CD8-positive, alpha-beta memory T cell (primary cell): Measurements from ENCODE around the gene MAPK8IP2. TPM values are rescaled to one million over a fixed set of nuclear protein-coding genes. Genes with fewer than 3 reads are reported as not detected.

Source experiments
- CTCF ChIA-PET: fragments of 350-600 bp; sonication (Branson Sonifier 250); formaldehyde crosslinking; loops from one replicate; lab custom pipeline; 2021; ENCODE audit warnings: antibody characterized with exemption; lab: Charles Lee
- POLR2A ChIA-PET: fragments of 350-600 bp; sonication (Branson Sonifier 250); formaldehyde crosslinking; loops from one replicate; lab custom pipeline; 2021; ENCODE audit warnings: antibody characterized with exemption; lab: Charles Lee
- DNase-seq, 5 donors: peaks; one replicate each; pipeline versions ENCODE4 v3.0.0 to v3.0.0-alpha.2; 2020 to 2022; ENCODE audit warnings: mixed read lengths in 1 of 5
- H3K27ac ChIP-seq: one replicate; pipeline ENCODE4 v1.7.0; 2013; ENCODE audit warnings: low read depth, mild to moderate bottlenecking, low read length, moderate library complexity
- H3K27me3 ChIP-seq: 2 replicates; pipeline ENCODE4 v1.7.0; 2013; ENCODE audit warnings: low read length, mild to moderate bottlenecking; ENCODE audit not compliant: insufficient read depth, poor library complexity, severe bottlenecking
- H3K36me3 ChIP-seq: 2 replicates; pipeline ENCODE4 v1.7.0; 2013; ENCODE audit warnings: mild to moderate bottlenecking, low read length, moderate library complexity; ENCODE audit not compliant: insufficient read depth
- H3K4me1 ChIP-seq: 2 replicates; pipeline ENCODE4 v1.7.0; 2013; ENCODE audit warnings: mild to moderate bottlenecking, low read length, moderate library complexity; ENCODE audit not compliant: insufficient read depth
- H3K4me3 ChIP-seq: 2 replicates; pipeline ENCODE4 v1.7.0; 2013; ENCODE audit warnings: mild to moderate bottlenecking, low read length
- H3K9me3 ChIP-seq: 2 replicates; pipeline ENCODE4 v1.7.0; 2013; ENCODE audit warnings: mild to moderate bottlenecking, low read length
- H3K27ac Mint-ChIP-seq, 8 donors: one replicate each; pipeline ENCODE4 v1.8.0; 2020 to 2021; ENCODE audit warnings: mixed read lengths in 8 of 8, mild to moderate bottlenecking in 6 of 8, inconsistent platforms in 3 of 8, moderate library complexity in 3 of 8
- H3K27me3 Mint-ChIP-seq, 2 donors: one replicate each; pipeline ENCODE4 v1.8.0; 2020 to 2021; ENCODE audit warnings: mixed read lengths in 2 of 2, mild to moderate bottlenecking in 1 of 2, moderate library complexity in 1 of 2
- H3K36me3 Mint-ChIP-seq, 3 donors: one replicate each; pipeline ENCODE4 v1.8.0; 2020 to 2021; ENCODE audit warnings: mixed read lengths in 3 of 3, inconsistent platforms in 1 of 3, mild to moderate bottlenecking in 1 of 3
- H3K4me1 Mint-ChIP-seq, 3 donors: one replicate each; pipeline ENCODE4 v1.8.0; 2020 to 2021; ENCODE audit warnings: mixed read lengths in 3 of 3, inconsistent platforms in 1 of 3, mild to moderate bottlenecking in 1 of 3
- H3K4me3 Mint-ChIP-seq, 7 donors: one replicate each; pipeline ENCODE4 v1.8.0; 2020 to 2021; ENCODE audit warnings: mixed read lengths in 7 of 7, mild to moderate bottlenecking in 6 of 7, moderate library complexity in 4 of 7, inconsistent platforms in 2 of 7
- H3K9me3 Mint-ChIP-seq, 5 donors: one replicate each; pipeline ENCODE4 v1.8.0; 2020 to 2022; ENCODE audit warnings: mixed read lengths in 5 of 5, mild to moderate bottlenecking in 3 of 5, moderate library complexity in 2 of 5, inconsistent platforms in 1 of 5
- polyA plus RNA-seq: library from polyadenylated mRNA; unstranded; fragments of 300-500 nt; fragmentation: Illumina TruSeq; gene quantifications from one replicate; pipeline ENCODE4 v1.2.3, GENCODE V29; 2021
- total RNA-seq, 2 experiments: library from RNA; stranded (reverse); gene quantifications; one replicate each; pipeline ENCODE4 v1.2.3, GENCODE V29; 2021

MAPK8IP2 gene
- total and polyA plus RNA-seq, 3 experiments from 2014 or later: 0.20 to 0.28 TPM; not detected in 1

- peaks cover 0 to 23% (median 2%) of the 10 kb centered on the region in 3 donors for H3K36me3 Mint-ChIP-seq
- CTCF ChIA-PET: interaction anchor here (1.2 to 1.7 kb wide), 2 partner anchors 64 to 101 kb away, joined by 3 to 4 read pairs; partner anchors contain the start of genes SCO2 and SYCE3
Measured at GRCh38 chr22:50626850-50627641, 26.5 kb downstream of the MAPK8IP2 start.

GRCh38 chr22:50627642-50628542, 27.3 kb downstream of the MAPK8IP2 start, which contains the start of gene ARSA:
ARSA (minus strand) TSS chr22:50628152; CDS start chr22:50627779, 373 bp downstream.
- Mint-ChIP-seq H3K27me3 (no peaks in the 10 kb centered on the region), H3K4me3 (peak within 1 kb of the TSS; percentile 75 to 90 (median 84)), H3K27ac (peak within 1 kb of the TSS; percentile 82 to 99 (median 93)), H3K9me3 (peaks cover 0 to 5% (median 0%) of the 10 kb centered on the region in 5 donors), H3K36me3 (peaks cover 0 to 23% (median 2%) of the 10 kb centered on the region in 3 donors), H3K4me1 (peaks cover 18 to 35% (median 24%) of the 10 kb centered on the region in 3 donors)
- H3K4me1 ChIP-seq: peaks cover 20% of the 10 kb centered on the region
- H3K27me3 ChIP-seq: no peaks in the 10 kb centered on the region
- H3K36me3 ChIP-seq: no peaks in the 10 kb centered on the region
- no peaks in the 10 kb centered on the region for H3K9me3 ChIP-seq
- DNase-seq: peak; percentile 71 to 87 (median 80)
- peak within 1 kb of the TSS; percentile 84 for H3K4me3 ChIP-seq
- ChIA-PET POLR2A (interaction anchor here (0.7 to 1.8 kb wide), 4 partner anchors 28 to 102 kb away, joined by 3 to 5 read pairs (median 3); partner anchors contain the start of gene SCO2), CTCF (interaction anchor here (1.2 to 1.7 kb wide), 2 partner anchors 65 to 102 kb away, joined by 3 to 4 read pairs; partner anchors contain the start of genes SCO2 and SYCE3)
- peak within 1 kb of the TSS; percentile 57 for H3K27ac ChIP-seq

More at GRCh38 chr22:50626850-50627641, 26.5 kb downstream of the MAPK8IP2 start:
- Mint-ChIP-seq H3K9me3 (peaks cover 0 to 5% (median 0%) of the 10 kb centered on the region in 5 donors), H3K27me3 (no peaks in the 10 kb centered on the region), H3K27ac (peak overlapping the region; percentile 39 to 95 (median 82)), H3K4me3 (peak overlapping the region; percentile 75 to 89 (median 83)), H3K4me1 (peaks cover 26 to 43% (median 32%) of the 10 kb centered on the region in 3 donors)
- peak in 1 of 5 donors; percentile 55 for DNase-seq
- Histone ChIP-seq H3K27me3 (no peaks in the 10 kb centered on the region), H3K36me3 (no peaks in the 10 kb centered on the region), H3K27ac (peak overlapping the region; percentile 57), H3K4me3 (peak overlapping the region; percentile 84), H3K9me3 (no peaks in the 10 kb centered on the region), H3K4me1 (peaks cover 28% of the 10 kb centered on the region)
- POLR2A ChIA-PET: interaction anchor here (0.9 to 1.8 kb wide), 2 partner anchors 27 to 102 kb away, joined by 3 to 5 read pairs; partner anchors contain the start of gene SCO2

- H3K4me3 ChIP-seq: peak overlapping the region; percentile 70
- DNase-seq: peak in 3 of 5 donors; percentile 17 to 62 (median 61)
- peak overlapping the region; percentile 56 for H3K27ac ChIP-seq
- ChIA-PET CTCF (interaction anchor here (1.7 kb wide), 1 partner anchor 103 kb away, joined by 4 read pairs; the partner anchor contains the start of gene SCO2), POLR2A (interaction anchor here (0.7 to 1.0 kb wide), 2 partner anchors 46 to 101 kb away, joined by 3 read pairs; no protein-coding TSS in a partner anchor)
- H3K27ac Mint-ChIP-seq: peak overlapping the region; percentile 82 to 99 (median 93)
- no peaks in the 10 kb centered on the region for H3K27me3 Mint-ChIP-seq
- peaks cover 0 to 23% (median 2%) of the 10 kb centered on the region in 3 donors for H3K36me3 Mint-ChIP-seq
- no peaks in the 10 kb centered on the region for H3K9me3 ChIP-seq
- H3K9me3 Mint-ChIP-seq: peaks cover 0 to 5% (median 0%) of the 10 kb centered on the region in 5 donors
- H3K36me3 ChIP-seq: no peaks in the 10 kb centered on the region
- peaks cover 18 to 30% (median 24%) of the 10 kb centered on the region in 3 donors for H3K4me1 Mint-ChIP-seq
- no peaks in the 10 kb centered on the region for H3K27me3 ChIP-seq
- peaks cover 15% of the 10 kb centered on the region for H3K4me1 ChIP-seq
- H3K4me3 Mint-ChIP-seq: peak overlapping the region; percentile 75 to 90 (median 84)
Measured at GRCh38 chr22:50628543-50629134, 28.0 kb downstream of the MAPK8IP2 start.

- no peak overlapping the region for H3K27ac ChIP-seq
- H3K4me3 ChIP-seq: no peak overlapping the region
- no peaks in the 10 kb centered on the region for H3K36me3 ChIP-seq
- H3K27ac Mint-ChIP-seq: peak overlapping the region in 3 of 8 donors; percentile 5 to 85 (median 7)
- H3K4me1 ChIP-seq: peaks cover 15% of the 10 kb centered on the region
- H3K27me3 Mint-ChIP-seq: no peaks in the 10 kb centered on the region
- H3K4me3 Mint-ChIP-seq: peak overlapping the region in 1 of 7 donors; percentile 70
- POLR2A ChIA-PET: no interaction called here
- no peak for DNase-seq
- H3K9me3 ChIP-seq: no peaks in the 10 kb centered on the region
- no peaks in the 10 kb centered on the region for H3K27me3 ChIP-seq
- H3K36me3 Mint-ChIP-seq: peaks cover 0 to 12% (median 0%) of the 10 kb centered on the region in 3 donors
- peaks cover 16 to 26% (median 24%) of the 10 kb centered on the region in 3 donors for H3K4me1 Mint-ChIP-seq
- H3K9me3 Mint-ChIP-seq: peaks cover 0 to 5% (median 0%) of the 10 kb centered on the region in 5 donors
- CTCF ChIA-PET: interaction anchor here (1.5 to 1.8 kb wide), 2 partner anchors 10 to 105 kb away, joined by 5 to 7 read pairs; partner anchors contain the start of gene SCO2
Measured at GRCh38 chr22:50630376-50630775, 29.8 kb downstream of the MAPK8IP2 start.

GRCh38 chr22:50633086-50633485, 32.5 kb downstream of the MAPK8IP2 start:
- no peak overlapping the region for H3K27ac ChIP-seq
- no peaks in the 10 kb centered on the region for H3K27me3 ChIP-seq
- Mint-ChIP-seq H3K4me1 (peaks cover 14 to 17% (median 16%) of the 10 kb centered on the region in 3 donors), H3K9me3 (peaks cover 0 to 5% (median 0%) of the 10 kb centered on the region in 5 donors), H3K27me3 (peaks cover 0 to 1% of the 10 kb centered on the region in 2 donors), H3K27ac (no peak overlapping the region), H3K4me3 (no peak overlapping the region), H3K36me3 (peaks cover 0 to 2% (median 0%) of the 10 kb centered on the region in 3 donors)
- H3K36me3 ChIP-seq: no peaks in the 10 kb centered on the region
- POLR2A ChIA-PET: no interaction called here
- H3K9me3 ChIP-seq: no peaks in the 10 kb centered on the region
- no peak for DNase-seq
- H3K4me3 ChIP-seq: no peak overlapping the region
- H3K4me1 ChIP-seq: peaks cover 8% of the 10 kb centered on the region
- CTCF ChIA-PET: no interaction called here

GRCh38 chr22:50633771-50634170, 33.2 kb downstream of the MAPK8IP2 start:
- H3K4me3 ChIP-seq: no peak overlapping the region
- Mint-ChIP-seq H3K4me3 (no peak overlapping the region), H3K36me3 (no peaks in the 10 kb centered on the region), H3K27ac (peak overlapping the region in 1 of 8 donors; percentile 68), H3K4me1 (peaks cover 8 to 11% (median 9%) of the 10 kb centered on the region in 3 donors), H3K9me3 (peaks cover 0 to under 1% (median 0%) of the 10 kb centered on the region in 5 donors), H3K27me3 (peaks cover 0 to 1% of the 10 kb centered on the region in 2 donors)
- H3K27me3 ChIP-seq: no peaks in the 10 kb centered on the region
- H3K36me3 ChIP-seq: no peaks in the 10 kb centered on the region
- POLR2A ChIA-PET: no interaction called here
- CTCF ChIA-PET: no interaction called here
- H3K4me1 ChIP-seq: peaks cover 3% of the 10 kb centered on the region
- no peak overlapping the region for H3K27ac ChIP-seq
- no peaks in the 10 kb centered on the region for H3K9me3 ChIP-seq
- DNase-seq: no peak

- H3K4me3 Mint-ChIP-seq: no peak overlapping the region
- ChIA-PET POLR2A (no interaction called here), CTCF (no interaction called here)
- H3K27me3 Mint-ChIP-seq: peaks cover 1 to 4% of the 10 kb centered on the region in 2 donors
- H3K4me1 Mint-ChIP-seq: no peaks in the 10 kb centered on the region
- H3K9me3 Mint-ChIP-seq: no peaks in the 10 kb centered on the region
- Histone ChIP-seq H3K27me3 (no peaks in the 10 kb centered on the region), H3K27ac (no peak overlapping the region), H3K4me1 (no peaks in the 10 kb centered on the region), H3K36me3 (no peaks in the 10 kb centered on the region), H3K9me3 (no peaks in the 10 kb centered on the region), H3K4me3 (no peak overlapping the region)
- H3K27ac Mint-ChIP-seq: no peak overlapping the region
- no peaks in the 10 kb centered on the region for H3K36me3 Mint-ChIP-seq
- DNase-seq: no peak
Measured at GRCh38 chr22:50635591-50635990, 35.0 kb downstream of the MAPK8IP2 start.
